Osteocyte (in vitro differentiated cells): ENCODE results near the gene ADAMTSL5. TPM values are rescaled to one million over a fixed set of nuclear protein-coding genes. Genes with fewer than 3 reads are reported as not detected.

Experiments
- DNase-seq: peaks from one replicate; pipeline ENCODE4 v3.0.0; 2021; ENCODE audit warnings: mixed read lengths; ENCODE audit not compliant: unreplicated experiment; ENCODE audit errors: extremely low spot score
- H3K27ac Mint-ChIP-seq: one replicate; pipeline ENCODE4 v1.8.0; 2021; ENCODE audit warnings: mild to moderate bottlenecking, mixed read lengths; ENCODE audit not compliant: unreplicated experiment
- H3K27me3 Mint-ChIP-seq: one replicate; pipeline ENCODE4 v1.8.0; 2021; ENCODE audit warnings: mixed read lengths; ENCODE audit not compliant: unreplicated experiment
- H3K36me3 Mint-ChIP-seq: one replicate; pipeline ENCODE4 v1.8.0; 2021; ENCODE audit warnings: mixed read lengths; ENCODE audit not compliant: unreplicated experiment
- H3K4me1 Mint-ChIP-seq: one replicate; pipeline ENCODE4 v1.8.0; 2021; ENCODE audit warnings: mixed read lengths; ENCODE audit not compliant: unreplicated experiment
- H3K4me3 Mint-ChIP-seq: one replicate; pipeline ENCODE4 v1.8.0; 2021; ENCODE audit warnings: mild to moderate bottlenecking, moderate library complexity, mixed read lengths; ENCODE audit not compliant: unreplicated experiment
- H3K9me3 Mint-ChIP-seq: one replicate; pipeline ENCODE4 v1.8.0; 2021; ENCODE audit warnings: mixed read lengths; ENCODE audit not compliant: unreplicated experiment
- CTCF ChIP-seq: fragments of 200-600 bp; sonication (generic); IDR thresholded peaks from 2 replicates; pipeline ENCODE4 v1.5.0; 2021; ENCODE audit warnings: antibody characterized with exemption, mild to moderate bottlenecking, moderate library complexity
- total RNA-seq: library from RNA; stranded (reverse); gene quantifications from 2 replicates; pipeline ENCODE4 v1.2.1, GENCODE V29; 2021

ADAMTSL5 gene
- total RNA-seq, 1 donor from 2014 or later: 6.4 TPM

- peaks cover 4% of the 10 kb centered on the region for H3K4me1 Mint-ChIP-seq
- no peak overlapping the region for H3K27ac Mint-ChIP-seq
- H3K36me3 Mint-ChIP-seq: no peaks in the 10 kb centered on the region
- no peak for DNase-seq
- no peak overlapping the region for H3K4me3 Mint-ChIP-seq
- H3K27me3 Mint-ChIP-seq: peaks cover 21% of the 10 kb centered on the region
- no peak for TF ChIP-seq CTCF
- no peaks in the 10 kb centered on the region for H3K9me3 Mint-ChIP-seq
These were observed 13.4 kb upstream of the ADAMTSL5 start for GRCh38 chr19:1526066-1526778.

GRCh38 chr19:1525343-1525742 is 12.5 kb upstream of the ADAMTSL5 start:
- H3K27me3 Mint-ChIP-seq: peaks cover 21% of the 10 kb centered on the region
- TF ChIP-seq CTCF: no peak

DNA sequence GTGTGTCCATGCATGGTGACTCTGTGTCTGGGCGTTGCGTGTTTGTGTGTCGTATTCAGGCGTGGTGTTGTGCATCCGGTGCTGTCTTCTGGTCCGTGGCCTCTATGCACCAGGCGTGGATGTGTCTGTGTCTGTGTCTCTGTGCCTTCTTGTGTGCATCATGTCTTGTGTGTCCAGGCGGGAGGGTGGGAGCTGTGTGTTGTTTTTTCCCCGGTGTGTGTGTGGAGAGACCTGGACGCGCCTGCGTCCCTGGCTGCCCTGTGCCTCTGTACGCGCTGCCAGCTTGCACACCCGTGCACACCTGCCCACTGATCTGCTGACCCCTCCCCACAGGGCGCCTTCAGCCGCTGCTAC is 12.1 kb upstream of the ADAMTSL5 start:
- Mint-ChIP-seq H3K4me1 (peaks cover 4% of the 10 kb centered on the region), H3K36me3 (no peaks in the 10 kb centered on the region), H3K9me3 (no peaks in the 10 kb centered on the region), H3K27me3 (peaks cover 18% of the 10 kb centered on the region), H3K4me3 (peak overlapping the region; percentile 36), H3K27ac (no peak overlapping the region)
- no peak for TF ChIP-seq CTCF
- no peak for DNase-seq

More at GRCh38 chr19:1525343-1525742, 12.5 kb upstream of the ADAMTSL5 start:
- Mint-ChIP-seq H3K4me3 (no peak overlapping the region), H3K4me1 (peaks cover 4% of the 10 kb centered on the region), H3K9me3 (no peaks in the 10 kb centered on the region), H3K36me3 (no peaks in the 10 kb centered on the region), H3K27ac (no peak overlapping the region)
- no peak for DNase-seq

DNA sequence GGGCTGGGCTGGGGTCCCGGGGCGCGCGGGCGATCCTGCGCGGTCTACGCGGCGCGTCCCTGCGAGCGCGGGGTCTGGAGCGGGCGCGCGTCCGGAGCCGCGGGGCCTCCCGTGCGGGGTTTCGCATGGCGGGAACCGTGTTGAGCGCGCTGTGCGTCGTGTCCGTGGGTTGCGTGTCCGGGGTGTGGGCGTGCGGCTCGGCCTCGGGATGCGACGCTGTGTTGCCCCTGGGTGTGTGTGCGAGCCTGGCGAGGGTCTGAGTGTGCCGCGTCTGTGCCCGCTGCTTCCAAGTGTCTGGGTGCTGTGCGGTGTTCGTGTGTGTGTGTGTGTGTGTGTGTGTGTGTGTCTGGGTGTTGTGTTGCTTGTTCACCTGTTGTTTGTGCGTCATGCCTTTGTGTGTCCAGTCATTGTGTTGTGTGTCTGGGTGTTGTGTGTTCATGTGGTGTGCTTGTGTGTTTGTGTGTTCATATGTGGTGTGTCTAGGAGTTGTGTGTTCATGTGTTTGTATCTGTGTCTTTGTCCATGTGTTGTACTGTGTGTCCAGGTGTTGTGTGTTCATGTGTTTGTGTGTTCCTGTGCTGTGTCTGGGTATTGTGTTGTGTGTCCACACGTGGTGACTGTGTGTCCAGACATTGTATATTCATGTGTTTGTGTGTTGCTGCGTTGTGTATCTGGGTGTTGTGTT is 11.6 kb upstream of the ADAMTSL5 start:
- Mint-ChIP-seq H3K4me1 (peaks cover 4% of the 10 kb centered on the region), H3K27ac (no peak overlapping the region)

More for the DNA sequence above, 11.6 kb upstream of the ADAMTSL5 start:
- peak overlapping the region; percentile 36 for H3K4me3 Mint-ChIP-seq
- H3K36me3 Mint-ChIP-seq: no peaks in the 10 kb centered on the region
- H3K9me3 Mint-ChIP-seq: no peaks in the 10 kb centered on the region
- TF ChIP-seq CTCF: no peak
- peaks cover 17% of the 10 kb centered on the region for H3K27me3 Mint-ChIP-seq
- no peak for DNase-seq
